ENCODE measurements around the gene NID2. TPM values are rescaled to one million over a fixed set of nuclear protein-coding genes. Genes with fewer than 3 reads are reported as not detected.

The NID2 gene
- polyA plus RNA-seq, 1 donor from 2014 or later, result 0.73 TPM

- no peak overlapping the region for H3K4me3 Mint-ChIP-seq
These were observed 2.8 kb upstream of the NID2 start for GRCh38 chr14:52071675-52072074.

GRCh38 chr14:52070051-52070431 lies 1.2 kb upstream of the NID2 start:
- Mint-ChIP-seq H3K4me1 (peaks cover 1 to 15% (median 8%) of the 10 kb centered on the region in 3 donors), H3K4me3 (peak overlapping the region in 1 of 4 donors; percentile 2), H3K36me3 (no peaks in the 10 kb centered on the region), H3K27me3 (peaks cover 50% of the 10 kb centered on the region), H3K9me3 (peaks cover 2 to 3% (median 3%) of the 10 kb centered on the region in 3 donors), H3K27ac (no peak overlapping the region)

More at GRCh38 chr14:52071675-52072074, 2.8 kb upstream of the NID2 start:
- H3K9me3 Mint-ChIP-seq, result peaks cover 2 to 3% (median 3%) of the 10 kb centered on the region in 3 donors
- H3K27ac Mint-ChIP-seq, result no peak overlapping the region
- peaks cover 1 to 15% (median 8%) of the 10 kb centered on the region in 3 donors for H3K4me1 Mint-ChIP-seq
- peaks cover 49% of the 10 kb centered on the region for H3K27me3 Mint-ChIP-seq
- H3K36me3 Mint-ChIP-seq, result no peaks in the 10 kb centered on the region

GRCh38 chr14:52069307-52070050 lies 620 bp upstream of the NID2 start:
- Mint-ChIP-seq H3K9me3 (peaks cover 2 to 3% (median 3%) of the 10 kb centered on the region in 3 donors), H3K4me3 (peak overlapping the region in 3 of 4 donors; percentile 19 to 37 (median 35)), H3K27me3 (peaks cover 50% of the 10 kb centered on the region), H3K4me1 (peaks cover 1 to 15% (median 8%) of the 10 kb centered on the region in 3 donors), H3K36me3 (no peaks in the 10 kb centered on the region), H3K27ac (no peak overlapping the region)

GRCh38 chr14:52067873-52068614 lies 815 bp downstream of the NID2 start:
- Mint-ChIP-seq H3K27me3 (peaks cover 47% of the 10 kb centered on the region), H3K4me1 (peaks cover 1 to 15% (median 8%) of the 10 kb centered on the region in 3 donors), H3K4me3 (peak overlapping the region in 3 of 4 donors; percentile 59 to 86 (median 85)), H3K36me3 (no peaks in the 10 kb centered on the region), H3K27ac (peak overlapping the region in 1 of 3 donors; percentile 64), H3K9me3 (no peaks in the 10 kb centered on the region)

GRCh38 chr14:52064174-52064573 lies 4.7 kb downstream of the NID2 start:
- H3K27me3 Mint-ChIP-seq, result peaks cover 40% of the 10 kb centered on the region
- H3K4me1 Mint-ChIP-seq, result peaks cover 1 to 8% (median 8%) of the 10 kb centered on the region in 3 donors
- H3K27ac Mint-ChIP-seq, result no peak overlapping the region
- H3K9me3 Mint-ChIP-seq, result no peaks in the 10 kb centered on the region
- H3K4me3 Mint-ChIP-seq, result no peak overlapping the region
- H3K36me3 Mint-ChIP-seq, result no peaks in the 10 kb centered on the region

GRCh38 chr14:52063052-52063462 lies 5.8 kb downstream of the NID2 start:
- Mint-ChIP-seq H3K27ac (no peak overlapping the region), H3K9me3 (no peaks in the 10 kb centered on the region), H3K36me3 (no peaks in the 10 kb centered on the region), H3K4me3 (no peak overlapping the region), H3K4me1 (peaks cover 1 to 8% (median 4%) of the 10 kb centered on the region in 3 donors), H3K27me3 (peaks cover 34% of the 10 kb centered on the region)

GRCh38 chr14:52061890-52062289 lies 7.0 kb downstream of the NID2 start:
- Mint-ChIP-seq H3K27me3 (peaks cover 24% of the 10 kb centered on the region), H3K36me3 (no peaks in the 10 kb centered on the region)

GRCh38 chr14:52061390-52061789 lies 7.5 kb downstream of the NID2 start:
- no peaks in the 10 kb centered on the region for H3K36me3 Mint-ChIP-seq
- peaks cover 20% of the 10 kb centered on the region for H3K27me3 Mint-ChIP-seq
- no peak overlapping the region for H3K27ac Mint-ChIP-seq
- H3K4me3 Mint-ChIP-seq, result no peak overlapping the region
- H3K9me3 Mint-ChIP-seq, result no peaks in the 10 kb centered on the region
- H3K4me1 Mint-ChIP-seq, result no peaks in the 10 kb centered on the region

More at GRCh38 chr14:52061890-52062289, 7.0 kb downstream of the NID2 start:
- no peak overlapping the region for H3K27ac Mint-ChIP-seq
- H3K4me3 Mint-ChIP-seq, result no peak overlapping the region
- no peaks in the 10 kb centered on the region for H3K4me1 Mint-ChIP-seq
- H3K9me3 Mint-ChIP-seq, result no peaks in the 10 kb centered on the region

GRCh38 chr14:52060080-52060479 lies 8.8 kb downstream of the NID2 start:
- no peak overlapping the region for H3K27ac Mint-ChIP-seq
- no peaks in the 10 kb centered on the region for H3K9me3 Mint-ChIP-seq
- H3K27me3 Mint-ChIP-seq, result peaks cover 17% of the 10 kb centered on the region
- H3K4me1 Mint-ChIP-seq, result no peaks in the 10 kb centered on the region
- no peaks in the 10 kb centered on the region for H3K36me3 Mint-ChIP-seq
- no peak overlapping the region for H3K4me3 Mint-ChIP-seq

GRCh38 chr14:52059649-52060048 lies 9.2 kb downstream of the NID2 start:
- Mint-ChIP-seq H3K4me3 (no peak overlapping the region), H3K27me3 (peaks cover 17% of the 10 kb centered on the region), H3K9me3 (no peaks in the 10 kb centered on the region), H3K27ac (no peak overlapping the region), H3K36me3 (no peaks in the 10 kb centered on the region), H3K4me1 (no peaks in the 10 kb centered on the region)

- Mint-ChIP-seq H3K4me1 (no peaks in the 10 kb centered on the region), H3K36me3 (no peaks in the 10 kb centered on the region), H3K27ac (peak overlapping the region in 1 of 3 donors; percentile 21), H3K4me3 (no peak overlapping the region), H3K9me3 (no peaks in the 10 kb centered on the region), H3K27me3 (peaks cover 17% of the 10 kb centered on the region)
These were observed 10.5 kb downstream of the NID2 start for GRCh38 chr14:52058341-52058740.

- Mint-ChIP-seq H3K9me3 (no peaks in the 10 kb centered on the region), H3K4me3 (no peak overlapping the region), H3K36me3 (no peaks in the 10 kb centered on the region), H3K27ac (no peak overlapping the region), H3K4me1 (no peaks in the 10 kb centered on the region), H3K27me3 (peaks cover 9% of the 10 kb centered on the region)
These were observed 13.7 kb downstream of the NID2 start for GRCh38 chr14:52055167-52055566.

GRCh38 chr14:52054678-52055077 lies 14.2 kb downstream of the NID2 start:
- no peaks in the 10 kb centered on the region for H3K9me3 Mint-ChIP-seq
- no peaks in the 10 kb centered on the region for H3K36me3 Mint-ChIP-seq
- no peak overlapping the region for H3K27ac Mint-ChIP-seq
- H3K27me3 Mint-ChIP-seq, result peaks cover 9% of the 10 kb centered on the region
- no peaks in the 10 kb centered on the region for H3K4me1 Mint-ChIP-seq
- no peak overlapping the region for H3K4me3 Mint-ChIP-seq

- Mint-ChIP-seq H3K4me1 (no peaks in the 10 kb centered on the region), H3K27me3 (peaks cover 6% of the 10 kb centered on the region), H3K9me3 (no peaks in the 10 kb centered on the region), H3K27ac (no peak overlapping the region), H3K4me3 (no peak overlapping the region), H3K36me3 (no peaks in the 10 kb centered on the region)
These were observed 15.8 kb downstream of the NID2 start for GRCh38 chr14:52053044-52053443.

- Mint-ChIP-seq H3K27me3 (peaks cover 6% of the 10 kb centered on the region), H3K36me3 (peaks cover 1% of the 10 kb centered on the region), H3K9me3 (no peaks in the 10 kb centered on the region), H3K4me3 (no peak overlapping the region), H3K4me1 (no peaks in the 10 kb centered on the region), H3K27ac (no peak overlapping the region)
These were observed 16.4 kb downstream of the NID2 start for GRCh38 chr14:52052288-52052943.

Measured in IgD-negative memory B cell (primary cell).